ENCODE data around the gene RALB.
"Not testable (repeated sequence)": the region's sequence is repeated elsewhere in the genome, so short reads cannot be mapped to it uniquely, and the experiment has no call there.

Gene RALB

DNA sequence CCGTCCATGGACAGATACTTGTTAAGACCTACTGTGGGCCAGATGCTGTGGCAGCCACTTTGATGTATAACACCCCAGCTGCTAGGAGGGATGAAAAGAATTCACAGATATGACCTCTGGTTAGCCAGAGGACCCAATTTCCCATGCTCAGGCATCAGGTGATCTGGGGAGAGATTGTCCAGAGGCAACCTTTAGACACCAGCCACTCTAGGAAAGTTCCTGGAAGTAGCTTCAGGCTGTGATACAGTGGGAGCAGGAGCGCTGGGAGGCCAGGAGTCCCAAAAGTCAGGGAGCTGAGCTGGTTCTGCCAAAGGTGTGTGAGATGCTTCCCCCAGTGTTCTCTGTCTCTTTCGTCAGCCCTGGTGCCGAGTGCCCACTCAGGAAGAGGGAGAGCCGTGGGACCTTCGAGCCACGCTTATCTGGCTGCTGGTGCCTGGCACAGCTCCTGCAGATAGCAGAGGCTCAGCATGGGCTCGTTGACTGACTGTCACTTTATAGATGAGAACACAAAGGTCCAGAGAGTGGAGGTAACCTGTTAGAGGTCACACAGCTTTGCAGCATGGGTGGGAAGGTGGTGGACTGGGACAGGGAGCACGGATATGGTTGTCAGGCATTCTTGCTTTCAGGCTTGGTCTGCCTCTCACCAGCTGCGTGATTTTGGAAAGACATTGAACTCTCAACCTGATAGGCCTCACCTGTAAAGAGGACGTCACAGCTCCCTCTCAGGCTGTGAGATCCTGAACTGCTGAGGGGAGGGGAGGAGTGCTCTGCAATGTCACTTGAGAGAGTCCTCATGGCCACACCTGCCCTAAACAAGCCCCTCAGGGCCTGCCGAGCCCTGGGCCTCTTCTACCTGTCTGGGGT, 7.8 kb upstream of the RALB start:
- no peak for DNase-seq

DNA sequence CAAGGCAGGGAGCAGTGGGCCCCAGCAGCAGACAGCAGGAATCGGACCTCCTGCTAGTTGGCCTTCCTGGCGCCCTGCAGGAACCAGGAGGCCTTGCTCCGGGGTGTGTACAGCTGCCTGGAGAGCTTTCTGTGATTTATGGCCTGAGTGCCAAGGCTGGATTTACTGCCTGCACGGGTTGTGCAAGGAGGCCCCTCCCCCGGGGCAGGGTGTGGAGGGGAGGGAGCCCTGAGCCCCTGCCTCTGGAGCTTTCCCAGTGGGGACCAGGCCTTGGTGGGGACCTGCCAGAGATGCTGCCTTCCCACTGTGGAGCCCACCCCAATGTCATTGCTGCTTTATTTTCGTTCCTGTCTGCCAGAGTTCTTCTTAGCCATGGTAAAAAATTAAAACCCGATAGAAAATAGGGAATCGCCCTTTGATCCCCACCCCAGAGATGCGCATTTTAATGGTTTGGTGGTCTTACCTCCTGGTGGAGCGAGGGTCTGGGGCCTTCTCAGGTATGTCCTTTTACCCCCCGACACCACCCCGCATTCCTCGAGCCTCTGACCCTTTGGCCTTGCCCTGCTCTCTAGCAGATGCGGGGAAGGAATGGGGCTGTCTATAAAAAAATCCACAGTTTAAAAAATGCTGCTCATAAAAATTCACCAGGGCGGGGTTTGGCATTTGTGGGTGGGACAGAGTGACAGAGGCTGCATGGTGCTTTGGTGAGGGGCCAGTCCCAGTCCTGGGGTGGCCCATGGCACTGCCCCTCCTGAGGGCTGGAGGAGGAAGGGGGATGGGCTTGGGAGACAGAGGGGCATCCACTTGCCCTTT, 6.9 kb upstream of the RALB start:
- DNase-seq: no peak

DNA sequence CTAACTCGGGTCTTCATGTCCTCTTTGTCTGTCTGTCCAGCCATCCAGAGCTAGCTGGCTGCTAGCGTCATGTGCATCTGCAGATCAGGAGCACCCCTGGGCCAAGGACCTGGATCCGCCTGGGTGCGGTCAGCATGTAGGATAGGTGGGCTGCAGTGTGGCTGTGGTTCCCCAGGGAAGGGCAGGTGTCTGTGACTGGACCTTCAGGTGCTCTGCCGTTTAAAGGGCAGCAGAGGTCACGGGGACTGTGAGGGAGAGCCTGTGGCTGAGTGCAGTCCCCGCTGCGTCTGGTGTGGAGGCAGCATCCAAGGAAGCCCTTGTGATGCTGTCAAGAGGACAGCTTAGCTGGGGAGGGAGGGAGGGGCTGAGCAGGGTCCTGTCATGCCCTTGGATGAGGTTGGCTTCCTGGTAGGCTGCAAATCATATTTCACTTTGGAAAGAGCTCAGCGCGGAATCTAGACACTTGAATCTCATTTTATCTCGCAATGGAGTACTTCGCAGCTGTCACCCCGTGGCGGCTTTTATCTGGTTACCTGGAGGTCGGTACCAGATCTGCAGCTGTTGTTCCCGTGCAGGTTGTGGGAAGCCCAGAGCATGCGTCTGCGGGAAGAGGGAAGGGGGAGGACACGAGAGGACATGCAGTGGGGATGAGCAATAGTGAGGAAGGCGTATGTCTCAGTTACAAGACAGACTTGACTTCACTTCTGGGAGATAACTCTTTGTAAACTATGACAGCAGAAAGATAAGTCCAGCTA, 5.9 kb upstream of the RALB start:
- DNase-seq: no peak

DNA sequence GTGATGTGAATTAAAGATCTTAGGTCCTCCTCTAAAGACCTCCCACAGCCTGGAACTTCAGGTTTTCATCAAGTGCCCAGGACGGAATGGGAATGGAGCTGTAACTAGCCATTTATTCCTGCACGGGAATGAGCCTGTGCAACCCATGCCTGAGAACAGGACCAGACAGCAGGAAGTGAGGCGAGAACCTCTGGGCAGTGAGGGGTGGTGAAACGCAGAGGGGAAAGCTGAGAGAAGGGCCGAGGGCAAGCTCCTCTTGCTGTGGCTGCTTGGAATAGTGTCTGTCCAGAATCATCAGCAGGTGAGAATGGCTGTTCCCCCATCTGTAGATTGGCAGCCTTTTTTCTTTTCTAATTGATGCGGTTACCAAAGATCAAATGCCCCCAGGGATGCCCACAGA, 4.8 kb upstream of the RALB start:
- no peak for DNase-seq

DNA sequence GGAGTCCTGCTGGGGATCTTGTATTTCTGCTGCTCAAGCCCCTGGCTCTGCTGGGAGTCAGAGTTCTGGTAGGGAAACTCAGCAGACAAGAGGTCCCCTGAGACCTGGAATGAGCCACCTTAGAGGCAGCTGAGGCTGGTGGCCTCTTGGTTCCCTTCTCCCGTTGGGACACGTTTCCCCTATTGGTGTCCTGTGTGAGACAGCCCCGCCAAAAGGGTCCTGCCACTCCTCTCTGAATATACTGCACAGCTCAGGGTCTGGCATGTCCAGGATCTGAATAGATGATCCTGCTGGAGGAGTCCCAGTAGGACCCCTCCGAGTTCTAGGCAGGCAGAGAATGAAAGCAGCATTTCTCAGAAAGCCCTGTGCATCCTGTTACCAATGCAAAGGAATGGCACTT, 2.0 kb upstream of the RALB start:
- DNase-seq: no peak

DNA sequence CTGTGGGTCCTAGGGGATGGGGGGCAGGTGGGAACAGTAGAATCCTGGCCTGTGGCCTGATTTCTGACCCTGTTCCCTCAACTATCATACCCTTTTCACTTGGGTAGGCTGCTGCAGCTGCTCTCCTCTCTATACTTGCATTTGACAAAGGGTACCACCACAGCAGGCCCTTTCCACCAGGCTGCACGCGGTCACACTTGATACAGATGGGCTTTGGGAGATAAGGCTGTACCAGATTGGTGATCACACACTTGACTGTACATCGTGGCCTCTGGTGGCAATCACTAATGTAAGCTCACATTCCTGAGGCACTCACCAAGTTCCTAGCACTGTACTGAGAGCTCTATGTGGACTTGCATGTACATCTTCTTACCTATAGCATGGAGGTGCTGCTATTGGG, 1.6 kb upstream of the RALB start:
- DNase-seq: no peak

DNA sequence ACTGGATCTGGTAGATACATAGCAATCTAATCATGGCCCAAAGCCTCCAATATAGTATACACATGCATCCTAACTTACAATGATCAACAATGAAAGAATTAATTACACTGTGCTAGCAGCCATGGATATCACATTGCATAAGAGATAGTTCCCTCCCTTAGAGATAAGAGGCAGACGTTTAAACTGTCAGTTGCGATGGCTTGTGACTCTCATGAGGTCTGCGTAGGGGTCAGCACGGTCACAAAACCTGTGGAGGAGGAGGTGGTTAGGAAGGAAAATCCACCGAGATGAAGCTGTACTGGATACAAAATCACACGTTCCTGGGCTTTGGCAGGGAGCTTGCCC, 800 bp upstream of the RALB start:
- DNase-seq: no peak

GRCh38 chr2:120253021-120253882, 600 bp downstream of the RALB start:
- no peak for DNase-seq

DNA sequence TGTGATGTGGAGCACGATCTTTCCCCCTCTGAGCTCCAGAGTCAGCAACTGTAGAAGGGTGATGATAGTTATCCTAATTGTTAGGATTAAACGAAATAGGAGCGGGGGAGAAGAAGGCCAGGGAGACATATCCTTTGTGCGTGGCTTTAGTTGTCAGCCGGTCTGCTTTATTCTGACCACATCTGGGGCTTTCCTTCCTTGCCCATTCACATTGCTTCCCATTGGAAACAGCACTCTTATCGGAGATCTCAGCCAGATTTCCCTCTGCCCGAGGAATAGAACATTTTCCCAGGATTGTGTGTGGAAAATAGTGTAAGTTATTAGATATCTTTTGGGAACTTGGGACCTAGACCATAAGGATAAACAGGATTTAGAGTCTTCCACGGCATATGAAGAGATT, 1.5 kb downstream of the RALB start:
- no peak for DNase-seq

DNA sequence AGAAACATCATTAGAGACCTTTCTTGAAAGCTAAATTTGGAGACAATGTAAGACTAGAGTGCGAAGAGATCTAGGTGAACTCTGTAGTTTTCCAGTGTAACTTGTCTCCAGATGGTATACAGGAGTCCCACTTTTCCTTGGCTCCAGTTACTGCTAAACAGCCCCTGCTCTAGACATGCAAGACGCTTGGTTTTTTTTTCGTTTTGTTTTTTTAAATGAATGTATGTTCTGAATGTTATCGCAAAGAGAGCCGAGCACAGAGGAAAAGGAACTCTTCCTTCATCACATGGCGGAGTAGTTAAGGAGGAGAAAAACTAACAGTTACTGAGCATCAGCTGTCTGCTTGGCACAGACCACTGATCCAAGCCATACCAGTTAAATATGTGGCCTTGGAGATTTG, 2.4 kb downstream of the RALB start:
- DNase-seq: no peak

DNA sequence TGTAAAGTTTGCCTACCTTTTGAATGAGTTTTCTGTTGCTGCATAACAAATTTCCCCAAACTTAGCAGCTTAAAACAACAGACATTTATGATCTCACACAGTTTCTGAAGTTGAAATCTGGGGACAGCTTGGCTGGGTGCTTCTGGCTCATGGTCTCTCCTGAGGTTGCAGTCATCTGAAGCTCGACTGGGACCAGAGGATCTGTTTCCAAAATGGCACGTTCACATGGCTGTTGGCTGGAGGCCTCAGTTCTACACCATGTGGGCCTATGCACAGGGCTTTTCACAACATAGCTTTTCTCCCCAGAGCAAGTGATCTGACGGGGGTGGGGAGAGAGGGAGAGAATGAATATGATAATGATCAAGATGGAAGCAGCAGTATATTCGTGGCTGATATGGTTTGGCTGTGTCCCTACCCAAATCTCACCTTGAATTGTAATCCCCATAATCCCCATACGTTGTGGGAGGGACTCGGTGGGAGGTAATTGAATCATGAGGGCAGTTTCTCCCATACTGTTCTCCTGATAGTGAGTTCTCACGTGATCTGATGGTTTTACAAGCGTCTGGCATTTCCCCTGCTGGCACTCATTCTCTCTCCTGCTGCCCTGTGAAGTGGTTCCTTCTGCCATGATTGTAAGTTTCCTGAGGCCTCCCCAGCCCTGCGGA, 3.5 kb downstream of the RALB start:
- DNase-seq: no peak

- DNase-seq: no peak
Measured at GRCh38 chr2:120256651-120257000, 4.0 kb downstream of the RALB start.

DNA sequence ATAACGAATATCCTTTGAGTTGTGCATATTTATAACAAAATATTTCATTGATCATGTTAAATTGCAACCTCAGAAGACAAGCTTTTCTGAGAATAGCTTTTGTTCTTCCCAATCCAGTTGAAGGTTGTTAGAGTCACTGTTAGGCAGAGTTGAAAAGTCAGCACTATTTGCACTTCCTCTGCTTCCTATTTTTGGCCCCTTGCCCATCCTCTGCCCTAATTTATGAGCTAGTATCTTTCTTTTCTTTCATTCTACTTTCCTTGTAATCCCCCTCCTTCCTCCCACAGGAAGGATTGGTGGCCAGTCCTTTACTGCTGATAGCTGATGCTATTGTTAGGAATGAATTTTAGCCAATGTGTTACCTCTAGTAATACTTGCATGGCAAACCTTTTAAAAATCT, 4.9 kb downstream of the RALB start:
- DNase-seq: peak; percentile 18

GRCh38 chr2:120258196-120258595, 5.5 kb downstream of the RALB start:
- no peak for DNase-seq

GRCh38 chr2:120259939-120260338, 7.3 kb downstream of the RALB start:
- not testable (repeated sequence) for DNase-seq

GRCh38 chr2:120260736-120261135, 8.1 kb downstream of the RALB start:
- DNase-seq: no peak

GRCh38 chr2:120261387-120262006, 8.8 kb downstream of the RALB start:
- no peak for DNase-seq

GRCh38 chr2:120262150-120262549, 9.5 kb downstream of the RALB start:
- no peak for DNase-seq

DNA sequence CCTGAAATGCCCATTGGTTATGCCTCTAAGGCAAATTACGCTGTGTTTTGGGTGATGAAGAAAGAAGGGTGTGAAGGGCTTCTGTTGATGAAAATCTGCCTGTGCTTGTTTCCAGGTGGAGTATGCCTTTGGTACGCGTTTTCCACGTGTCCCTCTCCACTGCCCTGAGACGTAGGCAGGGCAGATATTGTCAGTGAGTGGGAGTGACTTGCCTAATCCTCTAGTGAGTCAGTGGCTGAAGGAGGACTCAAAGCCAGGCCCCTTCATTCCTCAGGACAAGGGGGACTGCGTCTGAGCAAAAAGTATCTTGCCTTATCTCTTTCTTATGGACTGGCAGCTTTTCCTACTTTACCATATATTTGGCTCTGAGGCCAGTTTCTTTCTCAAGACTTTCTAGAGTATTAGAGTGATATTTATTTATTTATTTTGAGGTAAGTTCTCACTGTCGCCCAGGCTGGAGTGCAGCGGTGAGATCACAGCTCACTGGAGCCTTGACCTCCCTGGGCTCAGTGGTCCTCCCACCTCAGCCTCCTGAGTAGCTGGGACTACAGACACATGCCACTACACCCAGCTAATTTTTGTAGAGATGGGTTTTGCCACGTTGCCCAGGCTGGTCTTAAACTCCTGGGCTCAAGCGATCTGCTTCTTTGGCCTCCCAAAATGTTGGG, 10.2 kb downstream of the RALB start:
- no peak for DNase-seq

GRCh38 chr2:120265006-120265405, 12.4 kb downstream of the RALB start:
- no peak for DNase-seq

GRCh38 chr2:120267348-120267747, 14.7 kb downstream of the RALB start:
- DNase-seq: no peak
